SK-N-SH (cell line): ENCODE measurements around the gene B4GALNT1. TPM values are rescaled to one million over a fixed set of nuclear protein-coding genes. Genes with fewer than 3 reads are reported as not detected.

Experiments used
- CTCF ChIA-PET: fragments of 300-600, 350-600 bp; formaldehyde crosslinking; extraction: SDS; loops from one replicate; lab custom pipeline; 2021; lab: Yijun Ruan, JAX
- POLR2A ChIA-PET: fragments of 350-600 bp; sonication (Branson Sonifier 250); formaldehyde crosslinking; extraction: SDS; loops from one replicate; lab custom pipeline; 2020; ENCODE audit warnings: antibody characterized with exemption, inconsistent platforms; lab: Yijun Ruan, JAX
- DNase-seq: peaks from one replicate; pipeline ENCODE4 v3.0.0; 2012
- H2AFZ ChIP-seq: fragments of 200-600 bp; sonication (generic); 2 replicates; pipeline ENCODE4 v1.8.1; 2016; ENCODE audit warnings: antibody characterized with exemption, mild to moderate bottlenecking, low read depth
- H3F3A ChIP-seq: fragments of 200-600 bp; sonication (generic); replicated peaks from 2 replicates; pipeline ENCODE3; 2016; ENCODE audit warnings: antibody characterized with exemption, mild to moderate bottlenecking; ENCODE audit not compliant: insufficient read depth
- H3K27ac ChIP-seq, 2 experiments: fragments of 200-500 bp in 1 of 2; fragments of 200-600 bp in 1 of 2; sonication (Bioruptor generic) in 1 of 2; sonication (generic), shearing (Covaris generic) in 1 of 2; 2 replicates each; pipeline versions ENCODE4 v1.5.1 to v1.6.1; 2014 to 2016; ENCODE audit warnings: low read depth in 2 of 2, inconsistent platforms in 1 of 2, low read length in 1 of 2, mild to moderate bottlenecking in 1 of 2, mixed read lengths in 1 of 2
- H3K27me3 ChIP-seq: fragments of 200-600 bp; sonication (generic), shearing (Covaris generic); 2 replicates; pipeline ENCODE4 v1.6.1; 2016; ENCODE audit warnings: mixed run types; ENCODE audit not compliant: insufficient read depth
- H3K36me3 ChIP-seq, 2 experiments: fragments of 200-500 bp in 1 of 2; fragments of 200-600 bp in 1 of 2; sonication (Bioruptor generic) in 1 of 2; sonication (generic) in 1 of 2; replicated peaks in 1 of 2; 2 replicates each; pipeline versions ENCODE3 to v1.5.1; 2014 to 2016; ENCODE audit warnings: low read length in 1 of 2, mild to moderate bottlenecking in 1 of 2; ENCODE audit not compliant: insufficient read depth in 2 of 2, control insufficient read depth in 1 of 2
- H3K4me1 ChIP-seq, 2 experiments: fragments of 200-500 bp in 1 of 2; fragments of 200-600 bp in 1 of 2; sonication (Bioruptor generic) in 1 of 2; sonication (generic), shearing (Covaris generic) in 1 of 2; 2 replicates each; pipeline versions ENCODE4 v1.5.1 to v1.6.1; 2014 to 2016; ENCODE audit warnings: low read depth in 1 of 2, low read length in 1 of 2, mixed run types in 1 of 2; ENCODE audit not compliant: insufficient read depth in 2 of 2, control insufficient read depth in 1 of 2
- H3K4me2 ChIP-seq: fragments of 200-600 bp; sonication (generic), shearing (Covaris generic); 2 replicates; pipeline ENCODE4 v1.6.1; 2017; ENCODE audit warnings: mixed run types
- H3K4me3 ChIP-seq, 2 experiments: fragments of 200-500 bp in 1 of 2; fragments of 200-600 bp in 1 of 2; sonication (Bioruptor generic) in 1 of 2; sonication (generic), shearing (Covaris generic) in 1 of 2; 2 replicates each; pipeline versions ENCODE4 v1.5.1 to v1.8.1; 2014 to 2016; ENCODE audit warnings: low read depth in 2 of 2, inconsistent platforms in 1 of 2, low read length in 1 of 2, mild to moderate bottlenecking in 1 of 2, mixed read lengths in 1 of 2, moderate library complexity in 1 of 2
- H3K79me2 ChIP-seq: fragments of 200-600 bp; sonication (generic); 2 replicates; pipeline ENCODE4 v1.8.1; 2017; ENCODE audit warnings: mild to moderate bottlenecking; ENCODE audit not compliant: insufficient read depth
- H3K9ac ChIP-seq: fragments of 200-600 bp; sonication (generic); 2 replicates; pipeline ENCODE4 v1.6.1; 2017; ENCODE audit warnings: mixed run types
- H3K9me2 ChIP-seq: fragments of 200-600 bp; sonication (generic); 2 replicates; pipeline ENCODE4 v1.6.1; 2017; ENCODE audit warnings: mixed run types
- H3K9me3 ChIP-seq: fragments of 200-600 bp; sonication (generic); 2 replicates; pipeline ENCODE4 v1.6.1; 2017; ENCODE audit warnings: mixed run types, mild to moderate bottlenecking, moderate library complexity
- H4K20me1 ChIP-seq: fragments of 200-600 bp; sonication (generic); 2 replicates; pipeline ENCODE4 v1.6.1; 2017; ENCODE audit warnings: mild to moderate bottlenecking, mixed run types; ENCODE audit not compliant: insufficient read depth
- CTCF ChIP-seq: fragments of 200-600 bp; sonication (generic); IDR thresholded peaks from 2 replicates; pipeline ENCODE4 v1.6.1; 2017; ENCODE audit warnings: antibody characterized with exemption, mild to moderate bottlenecking, moderate library complexity
- ELF1 ChIP-seq: IDR thresholded peaks from 2 replicates; pipeline ENCODE4 v1.4.0; 2012
- GATA2 ChIP-seq: sonication (generic); formaldehyde crosslinking; IDR thresholded peaks from 2 replicates; pipeline ENCODE4 v1.5.0; 2020; ENCODE audit warnings: mild to moderate bottlenecking, missing genetic modification reagents
- JUND ChIP-seq: IDR thresholded peaks from 2 replicates; pipeline ENCODE4 v1.4.0; 2012
- MAX ChIP-seq: IDR thresholded peaks from 2 replicates; pipeline ENCODE4 v1.4.0; 2012; ENCODE audit warnings: low read depth
- MXI1 ChIP-seq: IDR thresholded peaks from 2 replicates; pipeline ENCODE4 v1.6.1; 2012; ENCODE audit warnings: mild to moderate bottlenecking, low read depth, low read length, improper control_type of control experiment
- NRF1 ChIP-seq: IDR thresholded peaks from 2 replicates; pipeline ENCODE4 v1.6.1; 2012; ENCODE audit warnings: low read depth, mild to moderate bottlenecking, low read length
- PBX3 ChIP-seq: IDR thresholded peaks from 2 replicates; pipeline ENCODE4; 2012
- RFX5 ChIP-seq: IDR thresholded peaks from 2 replicates; pipeline ENCODE4 v1.6.1; 2012; ENCODE audit warnings: mild to moderate bottlenecking, improper control_type of control experiment, low read length
- TAF1 ChIP-seq: IDR thresholded peaks from 2 replicates; pipeline ENCODE4 v1.6.1; 2012; ENCODE audit warnings: low read depth, mild to moderate bottlenecking, low read length, moderate library complexity, borderline replicate concordance
- TEAD4 ChIP-seq: IDR thresholded peaks from 2 replicates; pipeline ENCODE4 v1.4.0; 2012; ENCODE audit warnings: mild to moderate bottlenecking, borderline replicate concordance; ENCODE audit not compliant: insufficient read depth
- USF1 ChIP-seq: IDR thresholded peaks from 2 replicates; pipeline ENCODE4 v1.4.0; 2012; ENCODE audit warnings: low read depth, borderline replicate concordance
- WGBS: methylation state at CpG from one replicate; pipeline ENCODE4 v1.1.6; 2017; ENCODE audit warnings: low lambda C conversion rate; 5-methylcytosine and 5-hydroxymethylcytosine counted together
- polyA plus RNA-seq, 3 experiments: library from polyadenylated mRNA; depleted of rRNA; stranded (reverse); fragments of >200 nt; gene quantifications; 2 replicates each; pipeline ENCODE4 v1.2.3, GENCODE V29; 2012

B4GALNT1 gene
- polyA plus RNA-seq, 1 of the 3 experiments (the other 2 are of a cell fraction) = 5.3 TPM

GRCh38 chr12:57614178-57614947, 18.6 kb downstream of the B4GALNT1 start:
- Histone ChIP-seq H3K4me2 (no peak overlapping the region), H3K36me3 (peaks cover 0 to 32% of the 10 kb centered on the region in 2 experiments), H3K9ac (no peak overlapping the region), H2AFZ (no peak overlapping the region)
- TF ChIP-seq GATA2 (no peak), NRF1 (no peak), RFX5 (no peak), JUND (no peak), PBX3 (peak; percentile 75), USF1 (peak; percentile 30; the same call in 1 of the 2 replicates), ELF1 (no peak)
- TF ChIP-seq, all 33 proteins: peak for 2
- peak; percentile 75 for DNase-seq
- no peaks in the 10 kb centered on the region for H3K9me3 ChIP-seq
- 82% methylated on average over 14 of the region's 14 CpGs for WGBS
- no peaks in the 10 kb centered on the region for H3K9me2 ChIP-seq
- CTCF ChIA-PET = interaction anchor here (0.7 to 7.4 kb wide), 6 partner anchors 8 to 162 kb away, joined by 3 to 90 read pairs (median 4); partner anchors contain the start of genes B4GALNT1 and PIP4K2C
- H3K27me3 ChIP-seq = no peaks in the 10 kb centered on the region
- H4K20me1 ChIP-seq = no peaks in the 10 kb centered on the region
- H3K27ac ChIP-seq = no peak overlapping the region
- peaks cover 4% of the 10 kb centered on the region for H3F3A ChIP-seq
- peaks cover 5 to 29% of the 10 kb centered on the region in 2 experiments; a peak in 2 of 4 replicates for H3K4me1 ChIP-seq
- H3K4me3 ChIP-seq = no peak overlapping the region
- no peaks in the 10 kb centered on the region for H3K79me2 ChIP-seq
- POLR2A ChIA-PET = interaction anchor here (0.6 to 1.7 kb wide), 5 partner anchors 9 to 94 kb away, joined by 3 to 4 read pairs (median 3); partner anchors contain the start of genes DDIT3, DTX3 and PIP4K2C

GRCh38 chr12:57613427-57614109, 19.4 kb downstream of the B4GALNT1 start:
- H2AFZ ChIP-seq = no peak overlapping the region
- peaks cover 5 to 29% of the 10 kb centered on the region in 2 experiments; a peak in 2 of 4 replicates for H3K4me1 ChIP-seq
- no peaks in the 10 kb centered on the region for H4K20me1 ChIP-seq
- CTCF ChIA-PET = interaction anchor here (0.7 to 7.4 kb wide), 9 partner anchors 7 to 161 kb away, joined by 3 to 90 read pairs (median 5); partner anchors contain the start of genes B4GALNT1 and PIP4K2C
- H3K79me2 ChIP-seq = no peaks in the 10 kb centered on the region
- no peak overlapping the region for H3K4me2 ChIP-seq
- no peaks in the 10 kb centered on the region for H3K27me3 ChIP-seq
- no peak for TF ChIP-seq MXI1
- TF ChIP-seq MAX = no peak
- no peak for TF ChIP-seq TEAD4
- TF ChIP-seq CTCF = no peak
- no peak for TF ChIP-seq TAF1
- whole genome bisulfite sequencing = 93% methylated on average over 10 of the region's 10 CpGs
- H3K4me3 ChIP-seq = no peak overlapping the region
- peaks cover 1% of the 10 kb centered on the region for H3F3A ChIP-seq
- H3K27ac ChIP-seq = no peak overlapping the region
- no peaks in the 10 kb centered on the region for H3K9me2 ChIP-seq
- no peaks in the 10 kb centered on the region for H3K9me3 ChIP-seq
- DNase-seq = no peak
- POLR2A ChIA-PET = interaction anchor here (0.6 to 1.7 kb wide), 4 partner anchors 10 to 93 kb away, joined by 3 to 4 read pairs (median 3); partner anchors contain the start of genes DDIT3, DTX3 and PIP4K2C
- H3K9ac ChIP-seq = no peak overlapping the region
- peaks cover 0 to 40% of the 10 kb centered on the region in 2 experiments for H3K36me3 ChIP-seq
